GM12878 (cell line): ENCODE data around the gene ZBTB9. TPM values are rescaled to one million over a fixed set of nuclear protein-coding genes. Genes with fewer than 3 reads are reported as not detected.

ENCODE experiments used
- ATAC-seq: fragments of 200-7000 bp; cut with Tn5 transposase; 3 replicates; pipeline ENCODE4 v1.9.1; 2020; ENCODE audit warnings: mild to moderate bottlenecking, moderate library complexity
- BruUV-seq: library from RNA; stranded (reverse); fragments of 400-500 nt; replicated peaks from 2 replicates; lab custom pipeline; 2021; lab: Mats Ljungman, UMichigan
- CTCF ChIA-PET: fragments of 300-600 bp; sonication (Branson Sonifier 250); formaldehyde crosslinking; extraction: SDS; loops from one replicate; lab custom pipeline; 2021; ENCODE audit warnings: inconsistent platforms; lab: Yijun Ruan, JAX
- POLR2A ChIA-PET: fragments of 350-600 bp; formaldehyde crosslinking; extraction: SDS; loops from one replicate; lab custom pipeline; 2021; ENCODE audit warnings: inconsistent platforms; lab: Charles Lee
- RAD21 ChIA-PET: fragments of 300-600 bp; sonication (Branson Sonifier 250); formaldehyde crosslinking; loops from one replicate; lab custom pipeline; 2023; ENCODE audit warnings: antibody characterized with exemption; ENCODE audit not compliant: unreplicated experiment; lab: Charles Lee
- SMC1A ChIA-PET: fragments of 300-600 bp; sonication (Branson Sonifier 250); formaldehyde crosslinking; loops from one replicate; lab custom pipeline; 2023; ENCODE audit not compliant: unreplicated experiment, uncharacterized antibody; lab: Charles Lee
- DNase-seq: peaks from one replicate; pipeline ENCODE4 v3.0.0-alpha.2; 2011; ENCODE audit warnings: low read depth, low spot score
- FAIRE-seq: peaks from 3 replicates; lab custom pipeline; 2011; peaks lifted over from hg19 to GRCh38; lab: Jason Lieb, UNC
- H2AFZ ChIP-seq: 2 replicates; pipeline ENCODE4 v1.6.0; 2011; ENCODE audit warnings: low read depth, low read length, control low read depth; ENCODE audit not compliant: control insufficient read depth
- H3K27ac ChIP-seq: 2 replicates; pipeline ENCODE4 v1.5.1; 2011; ENCODE audit warnings: control low read depth; ENCODE audit not compliant: control insufficient read depth, insufficient read depth
- H3K27me3 ChIP-seq, 2 experiments: replicated peaks in 1 of 2; 2 replicates each; pipeline versions ENCODE4 v1.6.0 to v1.6.1; 2011; ENCODE audit warnings: low read length in 1 of 2; ENCODE audit not compliant: control insufficient read depth in 2 of 2, insufficient read depth in 2 of 2
- H3K36me3 ChIP-seq, 2 experiments: 2 replicates each; pipeline ENCODE4 v1.5.1; 2011; ENCODE audit warnings: low read length in 1 of 2; ENCODE audit not compliant: control insufficient read depth in 2 of 2, insufficient read depth in 2 of 2
- H3K4me1 ChIP-seq: 2 replicates; pipeline ENCODE4 v1.6.1; 2011; ENCODE audit warnings: mild to moderate bottlenecking, low read length, moderate library complexity, mixed read lengths; ENCODE audit not compliant: control insufficient read depth, insufficient read depth
- H3K4me2 ChIP-seq: 2 replicates; pipeline ENCODE4 v1.6.0; 2011; ENCODE audit warnings: control low read depth; ENCODE audit not compliant: control insufficient read depth, insufficient read depth
- H3K4me3 ChIP-seq: fragments of 200-600 bp; sonication (generic); 2 replicates; pipeline ENCODE4 v1.5.1; 2016
- H3K79me2 ChIP-seq: 2 replicates; pipeline ENCODE4 v1.6.0; 2011; ENCODE audit warnings: low read length; ENCODE audit not compliant: control insufficient read depth, insufficient read depth
- H3K9ac ChIP-seq: 2 replicates; pipeline ENCODE4 v1.8.0; 2011; ENCODE audit warnings: low read length, control low read depth, mixed read lengths; ENCODE audit not compliant: control insufficient read depth, insufficient read depth
- H3K9me3 ChIP-seq: replicated peaks from 3 replicates; pipeline ENCODE4 v1.5.1; 2011; ENCODE audit warnings: mild to moderate bottlenecking, low read length; ENCODE audit not compliant: control insufficient read depth, insufficient read depth
- H4K20me1 ChIP-seq: 2 replicates; pipeline ENCODE4 v1.6.0; 2011; ENCODE audit not compliant: control insufficient read depth, insufficient read depth
- BHLHE40 ChIP-seq, 2 experiments: fragments of 450-650 bp in 1 of 2; IDR thresholded peaks; 2 replicates each; pipeline ENCODE4 v1.6.1; 2011 to 2017; ENCODE audit warnings: low read depth in 2 of 2, borderline replicate concordance in 1 of 2, improper control_type of control experiment in 1 of 2, low read length in 1 of 2, mild to moderate bottlenecking in 1 of 2
- IKZF2 ChIP-seq, 2 experiments: fragments of 450-650 bp; IDR thresholded peaks; 2 replicates each; pipeline ENCODE4 v1.6.1; 2017; ENCODE audit warnings: mild to moderate bottlenecking in 2 of 2, moderate library complexity in 2 of 2
- IRF4 ChIP-seq: IDR thresholded peaks from 2 replicates; pipeline ENCODE4 v1.6.1; 2011; ENCODE audit warnings: low read depth, low read length
- MTA2 ChIP-seq: fragments of 450-650 bp; IDR thresholded peaks from 2 replicates; pipeline ENCODE4 v1.6.1; 2016; ENCODE audit warnings: low read depth, mild to moderate bottlenecking, moderate library complexity
- MYB ChIP-seq: fragments of 150-350 bp; IDR thresholded peaks from 2 replicates; pipeline ENCODE4 v1.6.1; 2014; ENCODE audit warnings: mild to moderate bottlenecking, low read depth, low read length, borderline replicate concordance
- NBN ChIP-seq: fragments of 450-650 bp; IDR thresholded peaks from 2 replicates; pipeline ENCODE4 v1.6.1; 2016
- NFXL1 ChIP-seq: fragments of 450-650 bp; IDR thresholded peaks from 2 replicates; pipeline ENCODE4 v1.6.1; 2017; ENCODE audit warnings: antibody characterized with exemption, mild to moderate bottlenecking, borderline replicate concordance
- PAX8 ChIP-seq: fragments of 450-650 bp; IDR thresholded peaks from 2 replicates; pipeline ENCODE4 v1.6.1; 2017; ENCODE audit warnings: mild to moderate bottlenecking, moderate library complexity
- RAD51 ChIP-seq: fragments of 450-650 bp; IDR thresholded peaks from 2 replicates; pipeline ENCODE4 v1.6.1; 2016; ENCODE audit warnings: moderate library complexity, mild to moderate bottlenecking, inconsistent platforms
- RFX5 ChIP-seq: IDR thresholded peaks from 2 replicates; pipeline ENCODE4 v1.6.1; 2011; ENCODE audit warnings: low read depth, low read length, improper control_type of control experiment
- SPI1 ChIP-seq: IDR thresholded peaks from 2 replicates; pipeline ENCODE4 v1.6.1; 2011; ENCODE audit warnings: low read depth, mild to moderate bottlenecking, low read length, moderate library complexity, borderline replicate concordance; ENCODE audit not compliant: insufficient read depth
- YBX1 ChIP-seq: fragments of 450-650 bp; IDR thresholded peaks from 2 replicates; pipeline ENCODE4 v1.6.1; 2016; ENCODE audit warnings: antibody characterized with exemption
- WGBS: methylation state at CpG from one replicate; pipeline ENCODE4 v1.1.6; 2016; ENCODE audit warnings: low lambda C conversion rate; ENCODE audit not compliant: insufficient replicate concordance, insufficient coverage; ENCODE audit errors: missing lambda C conversion rate; 5-methylcytosine and 5-hydroxymethylcytosine counted together
- in situ Hi-C: fragments of 300-500 bp; cut with MboI; formaldehyde crosslinking; loops from 9 replicates; pipeline ENCODE4 v1.14.3; 2018; ENCODE audit warnings: mixed read lengths
- intact Hi-C: fragments of 100-400 bp; cut with micrococcal nuclease; formaldehyde crosslinking; loops from one replicate; pipeline ENCODE4 v1.14.2; 2022; ENCODE audit not compliant: unreplicated experiment
- polyA plus RNA-seq, 11 experiments: library from polyadenylated mRNA; depleted of rRNA in 4 of 11; unstranded in 6 of 11; stranded (reverse) in 5 of 11; fragments of >200 nt; fragmentation: Nextera tagmentation in 4 of 11; fragmentation: Illumina TruSeq in 1 of 11; extraction: Ambion mirVana in 4 of 11; extraction: Trizol in 1 of 11; gene quantifications; 1 replicate in 1 of 11; 2 replicates in 10 of 11; pipeline versions ENCODE4 v1.2.1 to v1.2.3, GENCODE V29; 2011 to 2016; ENCODE audit warnings: inconsistent platforms in 2 of 11, missing spikeins in 2 of 11, low read depth in 1 of 11
- total RNA-seq, 4 experiments: library from RNA; depleted of rRNA in 3 of 4; stranded (reverse); fragments of >200 nt in 3 of 4; fragmentation: Illumina TruSeq in 1 of 4; extraction: Trizol in 1 of 4; gene quantifications; 2 replicates each; pipeline versions ENCODE4 v1.2.1 to v1.2.3, GENCODE V29; 2013 to 2021
- TF ChIP-seq, protein P1 (sequence below), 3 experiments: IDR thresholded peaks in 2 of 3; conservative IDR thresholded peaks in 1 of 3; 2 replicates each; pipeline ENCODE4 v1.5.1; 2011; ENCODE audit warnings: low read depth in 3 of 3, low read length in 3 of 3, mild to moderate bottlenecking in 3 of 3, control low read depth in 2 of 3, moderate library complexity in 2 of 3, inconsistent platforms in 1 of 3, mixed read lengths in 1 of 3; ENCODE audit not compliant: control insufficient read depth in 2 of 3, insufficient read depth in 1 of 3; ENCODE audit errors: extremely low read depth in 1 of 3
- TF ChIP-seq, protein P2 (sequence below): IDR thresholded peaks from 2 replicates; pipeline ENCODE4 v1.6.1; 2011; ENCODE audit warnings: borderline replicate concordance, low read depth, mild to moderate bottlenecking, moderate library complexity, mixed read lengths, low read length; ENCODE audit not compliant: insufficient read depth; ENCODE audit errors: extremely low read length
- TF ChIP-seq, protein P3 (sequence below): fragments of 450-650 bp; IDR thresholded peaks from 2 replicates; pipeline ENCODE4 v1.6.1; 2016; ENCODE audit warnings: mild to moderate bottlenecking

The ZBTB9 gene
- total and polyA plus RNA-seq, 10 of the 15 experiments (the other 5 are each of a cell fraction or from before 2014, with no cell fraction given): 1.5 to 12.7 (median 6.9) TPM

DNA sequence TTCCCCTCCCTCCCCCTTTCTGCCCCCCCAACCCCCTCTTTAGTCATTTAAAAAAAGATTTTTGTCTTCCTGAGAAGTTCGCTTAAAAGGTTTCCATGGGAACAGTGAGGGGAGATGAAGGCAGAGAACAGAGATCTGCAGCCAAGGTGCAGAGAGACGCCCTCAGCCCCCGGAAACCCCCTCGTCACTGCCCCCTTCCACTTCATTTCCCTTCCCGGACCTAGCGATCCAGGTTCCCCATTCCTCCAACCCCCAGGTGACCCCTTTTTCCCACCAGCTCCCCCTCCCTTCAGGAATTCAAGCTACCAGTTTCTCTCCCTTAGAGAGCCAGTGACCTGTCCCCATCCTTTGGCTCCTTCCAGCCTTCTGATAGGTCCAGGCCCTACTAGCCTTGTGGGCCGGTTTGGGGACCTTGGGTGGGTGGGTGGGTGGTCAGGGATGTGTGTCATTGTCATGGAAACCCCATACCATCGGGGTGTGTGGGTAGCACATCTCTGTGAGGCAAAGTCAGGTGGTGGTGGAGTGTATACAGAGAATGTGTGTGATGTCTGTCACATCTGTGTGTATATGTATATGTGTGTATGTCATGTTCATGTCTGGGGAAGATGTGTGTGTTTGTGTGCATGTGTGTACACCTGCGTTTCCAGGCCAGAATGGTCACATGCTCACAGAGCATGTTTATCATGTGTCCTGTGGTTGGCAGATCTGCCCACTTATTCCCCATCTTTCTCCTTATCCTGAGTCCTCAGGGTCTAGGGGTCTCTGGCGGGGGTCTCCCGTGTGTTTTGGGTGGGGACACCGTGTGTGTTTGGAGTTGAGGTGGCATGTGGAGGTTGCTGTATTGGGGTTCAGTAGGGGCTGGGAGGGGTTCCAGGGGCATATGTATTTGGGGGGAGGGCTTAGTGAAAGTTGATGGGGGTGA lies 27.5 kb upstream of the ZBTB9 start:
- Histone ChIP-seq H3K27me3 (no peaks in the 10 kb centered on the region; a peak in 2 of 4 replicates), H3K4me2 (peak overlapping the region; percentile 77), H3K36me3 (no peaks in the 10 kb centered on the region), H3K9me3 (no peaks in the 10 kb centered on the region), H2AFZ (no peak overlapping the region), H4K20me1 (no peaks in the 10 kb centered on the region), H3K4me3 (peak overlapping the region; percentile 75), H3K27ac (no peak overlapping the region), H3K79me2 (peaks cover 4% of the 10 kb centered on the region), H3K4me1 (peaks cover 45% of the 10 kb centered on the region), H3K9ac (peak overlapping the region; percentile 14; the same call in 1 of the 2 replicates)
- peak; percentile 5; the same call in 1 of the 3 replicates for ATAC-seq
- ChIA-PET CTCF (interaction anchor here (0.6 to 2.4 kb wide), 10 partner anchors 10 to 155 kb away, joined by 3 to 25 read pairs (median 5); partner anchors contain the start of genes CUTA, RGL2, RPS18 and VPS52), SMC1A (interaction anchor here (0.6 to 1.5 kb wide), 4 partner anchors 10 to 121 kb away, joined by 3 read pairs; no protein-coding TSS in a partner anchor), POLR2A (interaction anchor here (0.5 to 2.4 kb wide), 12 partner anchors 10 to 863 kb away, joined by 3 to 14 read pairs (median 6); partner anchors contain the start of genes CUTA and ZBTB9), RAD21 (interaction anchor here (0.6 to 2.3 kb wide), 10 partner anchors 10 to 207 kb away, joined by 3 to 11 read pairs (median 6); partner anchors contain the start of genes B3GALT4, BAK1, KIFC1 and ZBTB9)
- intact Hi-C loops (loop anchor here (1.0 to 2.0 kb wide), 2 partner anchors 36 to 144 kb away; partner anchors contain the start of gene KIFC1), in situ Hi-C loops (no loop called here)
- WGBS: under 1% methylated on average over 12 of the region's 12 CpGs
- BruUV-seq: TSS peak; percentile 70
- TF ChIP-seq, protein P1, sequence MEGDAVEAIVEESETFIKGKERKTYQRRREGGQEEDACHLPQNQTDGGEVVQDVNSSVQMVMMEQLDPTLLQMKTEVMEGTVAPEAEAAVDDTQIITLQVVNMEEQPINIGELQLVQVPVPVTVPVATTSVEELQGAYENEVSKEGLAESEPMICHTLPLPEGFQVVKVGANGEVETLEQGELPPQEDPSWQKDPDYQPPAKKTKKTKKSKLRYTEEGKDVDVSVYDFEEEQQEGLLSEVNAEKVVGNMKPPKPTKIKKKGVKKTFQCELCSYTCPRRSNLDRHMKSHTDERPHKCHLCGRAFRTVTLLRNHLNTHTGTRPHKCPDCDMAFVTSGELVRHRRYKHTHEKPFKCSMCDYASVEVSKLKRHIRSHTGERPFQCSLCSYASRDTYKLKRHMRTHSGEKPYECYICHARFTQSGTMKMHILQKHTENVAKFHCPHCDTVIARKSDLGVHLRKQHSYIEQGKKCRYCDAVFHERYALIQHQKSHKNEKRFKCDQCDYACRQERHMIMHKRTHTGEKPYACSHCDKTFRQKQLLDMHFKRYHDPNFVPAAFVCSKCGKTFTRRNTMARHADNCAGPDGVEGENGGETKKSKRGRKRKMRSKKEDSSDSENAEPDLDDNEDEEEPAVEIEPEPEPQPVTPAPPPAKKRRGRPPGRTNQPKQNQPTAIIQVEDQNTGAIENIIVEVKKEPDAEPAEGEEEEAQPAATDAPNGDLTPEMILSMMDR (IDR thresholded peaks at IDR 0.05 in 2 of 3, conservative IDR thresholded peaks at IDR 0.05 in 1 of 3; ENCODE audit: control insufficient read depth in 2 of 3, extremely low read depth in 1 of 3, insufficient read depth in 1 of 3, low read depth in 3 of 3, low read length in 3 of 3): no peak
- TF ChIP-seq MTA2 (no peak), RFX5 (no peak), MYB (no peak), BHLHE40 (IDR thresholded peaks at IDR 0.05; ENCODE audit: borderline replicate concordance in 1 of 2, low read depth in 2 of 2, low read length in 1 of 2) (peak in 1 of 2 experiments; percentile 23; a peak in 1 of 4 replicates), SPI1 (no peak), NBN (0 out of 2 replicates have a peak, but pooled peaks have one; percentile 31), PAX8 (0 out of 2 replicates have a peak, but pooled peaks have one; percentile 81), YBX1 (no peak), IRF4 (no peak), RAD51 (peak; percentile 68), IKZF2 (IDR thresholded peaks at IDR 0.05) (no peak), NFXL1 (no peak)
- TF ChIP-seq, protein P2, sequence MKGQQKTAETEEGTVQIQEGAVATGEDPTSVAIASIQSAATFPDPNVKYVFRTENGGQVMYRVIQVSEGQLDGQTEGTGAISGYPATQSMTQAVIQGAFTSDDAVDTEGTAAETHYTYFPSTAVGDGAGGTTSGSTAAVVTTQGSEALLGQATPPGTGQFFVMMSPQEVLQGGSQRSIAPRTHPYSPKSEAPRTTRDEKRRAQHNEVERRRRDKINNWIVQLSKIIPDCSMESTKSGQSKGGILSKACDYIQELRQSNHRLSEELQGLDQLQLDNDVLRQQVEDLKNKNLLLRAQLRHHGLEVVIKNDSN: peak; percentile 9
- TF ChIP-seq, protein P3, sequence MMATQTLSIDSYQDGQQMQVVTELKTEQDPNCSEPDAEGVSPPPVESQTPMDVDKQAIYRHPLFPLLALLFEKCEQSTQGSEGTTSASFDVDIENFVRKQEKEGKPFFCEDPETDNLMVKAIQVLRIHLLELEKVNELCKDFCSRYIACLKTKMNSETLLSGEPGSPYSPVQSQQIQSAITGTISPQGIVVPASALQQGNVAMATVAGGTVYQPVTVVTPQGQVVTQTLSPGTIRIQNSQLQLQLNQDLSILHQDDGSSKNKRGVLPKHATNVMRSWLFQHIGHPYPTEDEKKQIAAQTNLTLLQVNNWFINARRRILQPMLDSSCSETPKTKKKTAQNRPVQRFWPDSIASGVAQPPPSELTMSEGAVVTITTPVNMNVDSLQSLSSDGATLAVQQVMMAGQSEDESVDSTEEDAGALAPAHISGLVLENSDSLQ: peak; percentile 46; the same call in 1 of the 2 replicates
- no peak for DNase-seq
- FAIRE-seq: no peak
